IPS-18a (cell line): ENCODE data around the gene KRTAP5-1.

Experiments
- H3K27ac ChIP-seq: one replicate; pipeline ENCODE4 v1.5.1; 2013; ENCODE audit warnings: low read length
- H3K27me3 ChIP-seq: one replicate; pipeline ENCODE4 v1.6.1; 2013; ENCODE audit warnings: mild to moderate bottlenecking, low read length; ENCODE audit not compliant: control insufficient read depth, insufficient read depth
- H3K36me3 ChIP-seq: one replicate; pipeline ENCODE4 v1.6.1; 2013; ENCODE audit warnings: low read depth, low read length; ENCODE audit not compliant: control insufficient read depth
- H3K4me1 ChIP-seq: one replicate; pipeline ENCODE4 v1.6.1; 2013; ENCODE audit warnings: low read depth, low read length; ENCODE audit not compliant: control insufficient read depth
- H3K4me3 ChIP-seq: one replicate; pipeline ENCODE4 v1.5.1; 2013; ENCODE audit warnings: low read length
- H3K9ac ChIP-seq: one replicate; pipeline ENCODE4 v1.6.1; 2013; ENCODE audit warnings: mild to moderate bottlenecking, low read length, moderate library complexity
- H3K9me3 ChIP-seq: one replicate; pipeline ENCODE4 v1.6.1; 2013; ENCODE audit warnings: low read depth, low read length; ENCODE audit not compliant: control insufficient read depth

Gene KRTAP5-1

GRCh38 chr11:1556278-1556902, 28.7 kb downstream of the KRTAP5-1 start:
- Histone ChIP-seq H3K4me3 (no peak overlapping the region), H3K27me3 (peaks cover 61% of the 10 kb centered on the region), H3K36me3 (no peaks in the 10 kb centered on the region), H3K9me3 (no peaks in the 10 kb centered on the region), H3K27ac (no peak overlapping the region), H3K4me1 (peaks cover 13% of the 10 kb centered on the region), H3K9ac (no peak overlapping the region)

- Histone ChIP-seq H3K9me3 (no peaks in the 10 kb centered on the region), H3K4me3 (no peak overlapping the region), H3K27me3 (peaks cover 61% of the 10 kb centered on the region), H3K36me3 (no peaks in the 10 kb centered on the region), H3K9ac (no peak overlapping the region), H3K27ac (no peak overlapping the region), H3K4me1 (peaks cover 13% of the 10 kb centered on the region)
Observed at GRCh38 chr11:1555713-1556153, 29.4 kb downstream of the KRTAP5-1 start.

DNA sequence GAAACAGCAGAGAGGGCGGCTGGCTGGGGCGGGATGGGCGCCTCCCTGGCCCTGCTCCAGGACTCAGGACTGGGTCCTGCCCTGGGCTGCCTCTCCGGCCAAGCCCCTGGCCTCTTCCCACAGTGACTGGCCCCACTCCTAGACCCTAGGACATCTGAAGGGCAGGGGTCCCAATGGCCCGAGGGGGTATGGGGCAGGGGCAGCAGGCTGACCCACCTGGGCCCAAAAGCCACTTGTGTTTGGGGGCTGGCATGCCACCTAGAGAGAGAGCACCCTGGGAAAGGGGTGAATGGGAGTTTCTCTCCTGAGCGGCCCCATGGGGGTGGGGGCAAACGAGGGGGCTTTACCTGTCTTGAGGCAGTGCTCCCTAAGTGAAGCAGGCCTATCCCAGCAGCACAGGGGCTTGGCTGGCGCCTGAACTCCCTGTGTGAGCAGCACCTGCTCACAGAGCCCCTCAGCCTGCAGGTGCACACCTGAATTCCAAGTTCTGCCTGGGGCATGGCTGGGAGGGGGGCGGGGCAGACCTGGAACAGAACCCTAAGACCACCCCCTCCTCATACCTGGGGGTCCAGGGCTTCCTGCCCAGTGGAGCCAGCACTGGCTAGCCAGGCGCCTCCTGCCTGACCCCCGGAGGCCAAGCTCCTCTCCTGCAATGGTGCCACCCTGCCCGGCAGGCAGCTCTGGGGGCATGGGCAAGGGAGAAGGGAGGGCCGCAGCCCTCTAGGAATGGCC, 29.9 kb downstream of the KRTAP5-1 start:
- H3K36me3 ChIP-seq: no peaks in the 10 kb centered on the region
- no peaks in the 10 kb centered on the region for H3K9me3 ChIP-seq
- H3K27ac ChIP-seq: no peak overlapping the region
- no peak overlapping the region for H3K9ac ChIP-seq
- H3K27me3 ChIP-seq: peaks cover 62% of the 10 kb centered on the region
- no peak overlapping the region for H3K4me3 ChIP-seq
- H3K4me1 ChIP-seq: peaks cover 13% of the 10 kb centered on the region

- H3K27ac ChIP-seq: no peak overlapping the region
Observed at GRCh38 chr11:1553808-1554594, 31.1 kb downstream of the KRTAP5-1 start.

GRCh38 chr11:1549338-1550330, 35.4 kb downstream of the KRTAP5-1 start:
- H3K27me3 ChIP-seq: peaks cover 72% of the 10 kb centered on the region

More at GRCh38 chr11:1553808-1554594, 31.1 kb downstream of the KRTAP5-1 start:
- H3K27me3 ChIP-seq: peaks cover 66% of the 10 kb centered on the region
- no peaks in the 10 kb centered on the region for H3K9me3 ChIP-seq
- H3K36me3 ChIP-seq: no peaks in the 10 kb centered on the region
- H3K9ac ChIP-seq: no peak overlapping the region
- H3K4me3 ChIP-seq: no peak overlapping the region
- H3K4me1 ChIP-seq: peaks cover 7% of the 10 kb centered on the region

GRCh38 chr11:1548221-1549070, 36.6 kb downstream of the KRTAP5-1 start:
- Histone ChIP-seq H3K27ac (no peak overlapping the region), H3K36me3 (no peaks in the 10 kb centered on the region), H3K4me3 (peak overlapping the region; percentile 46), H3K27me3 (peaks cover 73% of the 10 kb centered on the region), H3K9ac (no peak overlapping the region), H3K9me3 (no peaks in the 10 kb centered on the region), H3K4me1 (peaks cover 7% of the 10 kb centered on the region)

More at GRCh38 chr11:1549338-1550330, 35.4 kb downstream of the KRTAP5-1 start:
- H3K9ac ChIP-seq: no peak overlapping the region
- no peaks in the 10 kb centered on the region for H3K36me3 ChIP-seq
- peaks cover 7% of the 10 kb centered on the region for H3K4me1 ChIP-seq
- H3K4me3 ChIP-seq: no peak overlapping the region
- H3K9me3 ChIP-seq: no peaks in the 10 kb centered on the region
- no peak overlapping the region for H3K27ac ChIP-seq

GRCh38 chr11:1547467-1548098, 37.5 kb downstream of the KRTAP5-1 start:
- Histone ChIP-seq H3K4me3 (peak overlapping the region; percentile 46), H3K9ac (no peak overlapping the region), H3K27ac (no peak overlapping the region), H3K27me3 (peaks cover 67% of the 10 kb centered on the region), H3K36me3 (no peaks in the 10 kb centered on the region), H3K9me3 (no peaks in the 10 kb centered on the region), H3K4me1 (peaks cover 7% of the 10 kb centered on the region)

DNA sequence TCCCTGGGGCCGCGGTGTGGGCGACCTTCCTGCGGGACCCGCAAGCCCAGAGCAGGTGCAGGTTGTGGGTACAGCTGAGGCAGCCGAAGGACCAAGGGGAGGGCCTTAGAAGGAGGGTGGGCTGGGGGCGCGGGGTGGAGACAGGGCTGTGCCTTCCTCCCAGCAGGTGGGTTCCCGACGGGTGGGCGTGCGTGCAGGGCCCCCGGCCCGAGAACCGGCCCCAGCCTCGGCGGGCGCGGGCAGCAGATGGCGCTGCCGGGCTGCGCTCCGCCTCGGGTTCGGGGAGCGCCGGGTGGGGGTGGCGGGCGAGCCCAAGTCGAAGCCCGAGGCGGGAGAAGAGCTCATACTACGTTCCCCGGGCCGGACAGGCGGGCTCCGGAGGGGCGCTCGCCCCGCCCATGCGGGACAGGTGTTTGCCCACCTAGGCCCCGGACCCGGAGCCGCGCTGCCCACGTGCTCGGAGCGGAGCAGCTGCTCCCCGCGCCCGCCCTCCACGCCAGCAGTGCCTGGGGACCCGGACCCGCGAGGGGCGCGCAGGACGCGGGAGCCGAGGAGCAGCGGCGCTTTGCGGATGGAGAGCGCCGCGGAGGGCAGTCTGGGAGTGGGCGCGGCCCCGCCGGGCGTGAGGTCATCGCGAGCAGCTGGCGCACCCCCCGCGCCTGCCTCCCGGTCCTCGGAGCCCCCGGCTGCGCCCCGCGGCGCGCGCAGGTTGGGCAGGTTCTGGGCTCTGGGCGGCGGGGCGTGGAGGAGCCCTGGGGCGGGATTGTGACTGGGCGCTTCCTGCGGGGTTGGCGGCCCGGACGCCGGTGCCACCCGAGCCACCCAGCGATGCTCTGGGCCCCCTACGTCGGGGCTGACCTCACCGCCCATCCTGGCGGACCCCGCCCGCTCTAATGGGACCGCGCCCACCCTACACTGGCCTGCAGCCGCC, 38.3 kb downstream of the KRTAP5-1 start:
- H3K27ac ChIP-seq: no peak overlapping the region
- H3K27me3 ChIP-seq: peaks cover 63% of the 10 kb centered on the region
- no peaks in the 10 kb centered on the region for H3K36me3 ChIP-seq
- no peaks in the 10 kb centered on the region for H3K9me3 ChIP-seq
- H3K9ac ChIP-seq: no peak overlapping the region
- peak overlapping the region; percentile 37 for H3K4me3 ChIP-seq
- peaks cover 7% of the 10 kb centered on the region for H3K4me1 ChIP-seq

- Histone ChIP-seq H3K27me3 (peaks cover 63% of the 10 kb centered on the region), H3K36me3 (no peaks in the 10 kb centered on the region), H3K4me3 (peak overlapping the region; percentile 33), H3K9me3 (no peaks in the 10 kb centered on the region), H3K4me1 (peaks cover 7% of the 10 kb centered on the region), H3K9ac (no peak overlapping the region), H3K27ac (no peak overlapping the region)
Observed at GRCh38 chr11:1546077-1546535, 39.0 kb downstream of the KRTAP5-1 start.
